Osteoblast (primary cell): ENCODE data around the gene ZFHX3. TPM values are rescaled to one million over a fixed set of nuclear protein-coding genes. Genes with fewer than 3 reads are reported as not detected.
A peak's percentile ranks its signal among the peaks of the same experiment; 100 is the strongest.

Experiments
- DNase-seq: peaks from one replicate; pipeline ENCODE4 v3.0.0; 2011; ENCODE audit warnings: low spot score, mixed read lengths; ENCODE audit not compliant: insufficient read length; ENCODE audit errors: missing footprints
- H2AFZ ChIP-seq: 2 replicates; pipeline ENCODE4 v1.6.0; 2011; ENCODE audit warnings: mild to moderate bottlenecking, low read length
- H3K27ac ChIP-seq: 2 replicates; pipeline ENCODE4 v1.5.1; 2011; ENCODE audit warnings: mild to moderate bottlenecking, low read depth, low read length, moderate library complexity
- H3K27me3 ChIP-seq: 2 replicates; pipeline ENCODE4 v1.6.0; 2012; ENCODE audit warnings: mild to moderate bottlenecking, control low read depth, inconsistent platforms, low read length, moderate library complexity; ENCODE audit not compliant: insufficient read depth
- H3K36me3 ChIP-seq: 2 replicates; pipeline ENCODE4 v1.5.1; 2011; ENCODE audit warnings: mild to moderate bottlenecking, low read length, control low read depth, moderate library complexity; ENCODE audit not compliant: insufficient read depth
- H3K4me1 ChIP-seq: 2 replicates; pipeline ENCODE4 v1.5.1; 2011; ENCODE audit warnings: mild to moderate bottlenecking, low read length, control low read depth, moderate library complexity; ENCODE audit not compliant: insufficient read depth
- H3K4me2 ChIP-seq: 2 replicates; pipeline ENCODE4 v1.6.0; 2011; ENCODE audit warnings: mild to moderate bottlenecking, low read length; ENCODE audit not compliant: insufficient read depth
- H3K4me3 ChIP-seq: fragments of 200-600 bp; sonication (generic); 3 replicates; pipeline ENCODE4 v1.5.1; 2012; ENCODE audit warnings: mild to moderate bottlenecking, low read length, inconsistent platforms; ENCODE audit not compliant: insufficient read depth
- H3K79me2 ChIP-seq: 2 replicates; pipeline ENCODE4 v1.6.0; 2012; ENCODE audit warnings: mild to moderate bottlenecking, low read length, control low read depth, inconsistent platforms; ENCODE audit not compliant: insufficient read depth
- H3K9me3 ChIP-seq: 2 replicates; pipeline ENCODE4 v1.5.1; 2011; ENCODE audit warnings: low read depth, low read length, control low read depth
- H4K20me1 ChIP-seq: 2 replicates; pipeline ENCODE4 v1.6.0; 2012; ENCODE audit warnings: mild to moderate bottlenecking, low read length, control low read depth; ENCODE audit not compliant: insufficient read depth
- total RNA-seq: library from RNA; depleted of rRNA; stranded (reverse); fragments of >200 nt; gene quantifications from 2 replicates; pipeline ENCODE4 v1.2.3, GENCODE V29; 2012
- TF ChIP-seq, protein P1 (sequence below): IDR thresholded peaks from 2 replicates; pipeline ENCODE4 v1.5.1; 2011; ENCODE audit warnings: mild to moderate bottlenecking, low read depth, low read length, moderate library complexity; ENCODE audit errors: extremely low read depth

The ZFHX3 gene
- total RNA-seq, 1 donor: 14.5 TPM

DNA sequence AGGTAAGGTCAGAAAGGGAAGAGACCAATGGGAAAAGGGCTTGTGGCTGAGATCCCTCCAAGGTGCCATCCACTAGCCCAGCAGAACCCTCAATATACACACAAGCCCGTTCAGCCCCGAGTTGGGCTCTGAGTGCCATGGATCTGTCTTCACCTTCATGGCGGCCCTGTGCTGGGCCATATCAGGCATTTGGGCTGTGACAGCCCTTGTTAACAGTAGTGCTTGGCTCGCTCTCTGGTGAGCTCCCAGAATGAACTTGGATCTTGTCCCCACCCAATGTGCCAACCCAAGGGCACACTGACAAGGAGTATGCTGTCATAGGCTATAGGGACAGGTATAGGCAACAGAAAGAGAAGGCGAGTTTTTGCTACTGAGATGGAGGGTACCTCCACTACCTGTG, 182.7 kb downstream of the ZFHX3 start:
- Histone ChIP-seq H3K4me1 (peaks cover under 1% of the 10 kb centered on the region), H3K27ac (no peak overlapping the region), H3K4me3 (no peak overlapping the region), H3K36me3 (peaks cover 14% of the 10 kb centered on the region), H3K79me2 (peaks cover 21% of the 10 kb centered on the region), H3K27me3 (no peaks in the 10 kb centered on the region), H4K20me1 (peaks cover 13% of the 10 kb centered on the region), H2AFZ (no peak overlapping the region), H3K4me2 (no peak overlapping the region), H3K9me3 (no peaks in the 10 kb centered on the region)
- DNase-seq: no peak
- TF ChIP-seq, protein P1, sequence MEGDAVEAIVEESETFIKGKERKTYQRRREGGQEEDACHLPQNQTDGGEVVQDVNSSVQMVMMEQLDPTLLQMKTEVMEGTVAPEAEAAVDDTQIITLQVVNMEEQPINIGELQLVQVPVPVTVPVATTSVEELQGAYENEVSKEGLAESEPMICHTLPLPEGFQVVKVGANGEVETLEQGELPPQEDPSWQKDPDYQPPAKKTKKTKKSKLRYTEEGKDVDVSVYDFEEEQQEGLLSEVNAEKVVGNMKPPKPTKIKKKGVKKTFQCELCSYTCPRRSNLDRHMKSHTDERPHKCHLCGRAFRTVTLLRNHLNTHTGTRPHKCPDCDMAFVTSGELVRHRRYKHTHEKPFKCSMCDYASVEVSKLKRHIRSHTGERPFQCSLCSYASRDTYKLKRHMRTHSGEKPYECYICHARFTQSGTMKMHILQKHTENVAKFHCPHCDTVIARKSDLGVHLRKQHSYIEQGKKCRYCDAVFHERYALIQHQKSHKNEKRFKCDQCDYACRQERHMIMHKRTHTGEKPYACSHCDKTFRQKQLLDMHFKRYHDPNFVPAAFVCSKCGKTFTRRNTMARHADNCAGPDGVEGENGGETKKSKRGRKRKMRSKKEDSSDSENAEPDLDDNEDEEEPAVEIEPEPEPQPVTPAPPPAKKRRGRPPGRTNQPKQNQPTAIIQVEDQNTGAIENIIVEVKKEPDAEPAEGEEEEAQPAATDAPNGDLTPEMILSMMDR: no peak

DNA sequence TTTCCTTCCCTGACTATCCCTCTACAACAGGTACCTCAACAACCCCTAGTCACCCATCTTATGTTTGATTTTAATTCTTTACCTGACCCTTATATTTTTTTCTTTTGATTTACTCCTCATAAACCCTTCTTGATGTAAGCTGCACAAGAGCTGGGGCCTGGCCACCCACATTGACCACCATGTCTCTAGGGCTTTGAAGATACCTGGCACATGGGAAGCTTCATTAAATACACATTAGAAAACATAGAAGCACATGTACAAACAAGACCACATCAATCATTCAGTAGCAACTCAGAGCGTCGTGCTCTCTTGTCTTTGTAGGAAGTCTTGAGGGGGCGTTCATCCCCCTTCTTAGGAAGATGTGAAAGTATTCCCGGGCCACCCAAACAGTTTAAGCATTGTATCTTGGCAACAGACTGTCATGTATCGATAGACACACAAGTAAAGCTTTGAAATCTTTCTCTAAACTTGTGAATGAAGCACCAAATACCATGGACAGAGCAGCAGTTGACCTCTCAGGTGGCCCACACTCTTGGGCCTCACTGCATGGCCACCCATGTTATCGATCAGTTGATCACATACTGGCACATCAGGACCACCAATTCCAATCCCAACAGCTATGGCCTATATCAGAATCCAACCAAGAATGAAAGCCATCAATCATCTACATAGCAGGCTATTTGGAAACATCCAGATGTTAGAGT, 183.6 kb downstream of the ZFHX3 start:
- Histone ChIP-seq H4K20me1 (peaks cover 9% of the 10 kb centered on the region), H3K4me1 (peaks cover 10% of the 10 kb centered on the region), H3K27ac (no peak overlapping the region), H2AFZ (no peak overlapping the region), H3K9me3 (no peaks in the 10 kb centered on the region), H3K36me3 (peaks cover 14% of the 10 kb centered on the region), H3K4me2 (no peak overlapping the region), H3K79me2 (peaks cover 25% of the 10 kb centered on the region), H3K4me3 (no peak overlapping the region), H3K27me3 (no peaks in the 10 kb centered on the region)
- no peak for DNase-seq
- TF ChIP-seq, protein P1: no peak

DNA sequence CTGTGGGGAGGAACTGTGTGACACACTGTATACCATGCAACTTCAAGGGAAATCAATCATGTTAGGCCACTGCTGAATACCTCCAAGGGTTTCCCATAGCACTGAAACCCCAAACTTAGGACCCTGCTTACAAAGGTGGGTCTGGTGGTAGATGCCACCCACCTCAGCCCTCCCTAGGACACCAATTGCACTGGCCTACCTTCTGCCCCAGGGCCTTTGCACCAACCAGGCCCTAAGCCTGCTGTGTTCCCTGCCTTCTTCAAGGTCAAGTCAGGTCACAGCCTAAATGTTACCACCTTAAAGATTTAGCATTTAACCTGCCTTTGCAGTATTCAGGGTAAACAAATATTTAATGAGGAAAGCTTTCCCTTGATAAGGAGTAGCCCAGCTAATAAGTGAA, 185.8 kb downstream of the ZFHX3 start:
- Histone ChIP-seq H3K79me2 (peaks cover 28% of the 10 kb centered on the region), H3K36me3 (peaks cover 6% of the 10 kb centered on the region), H3K27me3 (no peaks in the 10 kb centered on the region), H4K20me1 (peaks cover 3% of the 10 kb centered on the region), H3K27ac (no peak overlapping the region), H3K4me1 (peaks cover 26% of the 10 kb centered on the region), H3K4me3 (no peak overlapping the region), H3K9me3 (no peaks in the 10 kb centered on the region), H3K4me2 (no peak overlapping the region), H2AFZ (no peak overlapping the region)
- no peak for DNase-seq
- TF ChIP-seq, protein P1: no peak

DNA sequence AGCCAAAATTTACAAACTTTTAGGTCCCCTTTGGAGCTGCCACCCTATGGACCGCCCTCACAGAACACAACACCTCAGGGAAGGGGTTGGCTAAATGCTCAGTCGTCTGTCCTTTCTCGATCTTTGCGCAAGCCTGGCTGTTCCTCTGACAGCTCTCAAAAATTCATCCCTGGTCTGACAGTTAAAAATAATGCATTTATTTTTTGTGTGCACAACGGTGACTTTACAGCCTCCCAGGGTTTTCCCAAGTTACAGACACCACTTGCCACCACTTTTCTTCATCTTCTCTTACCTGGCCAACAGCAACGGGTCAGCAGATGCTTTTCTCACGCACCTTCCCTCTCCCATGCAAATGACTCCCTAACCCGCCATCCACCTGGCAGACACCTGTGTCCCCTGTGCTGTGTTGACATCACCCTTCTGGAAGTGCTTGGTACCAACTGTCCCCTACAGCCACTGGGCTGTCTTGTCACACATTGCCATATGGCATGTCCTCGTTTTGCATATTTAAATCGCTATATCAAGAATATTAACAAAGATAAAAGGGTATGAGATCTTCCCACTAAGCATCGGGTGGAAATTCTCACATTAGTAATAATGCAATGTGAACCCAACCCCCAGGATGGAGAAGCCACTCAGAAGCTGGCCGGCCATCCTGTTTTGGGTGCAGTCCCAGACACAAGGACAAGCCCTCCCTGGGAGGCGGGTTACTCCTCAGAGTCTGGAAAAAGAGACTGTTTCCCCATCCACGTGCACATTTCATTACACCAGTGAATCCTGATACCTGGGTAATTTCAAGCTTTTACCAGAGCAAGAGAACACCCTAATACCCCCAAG, 187.0 kb downstream of the ZFHX3 start:
- H3K79me2 ChIP-seq: peaks cover 38% of the 10 kb centered on the region
- no peak for DNase-seq
- H4K20me1 ChIP-seq: no peaks in the 10 kb centered on the region
- TF ChIP-seq, protein P1: no peak
- H3K36me3 ChIP-seq: peaks cover 6% of the 10 kb centered on the region
- no peak overlapping the region for H2AFZ ChIP-seq
- no peak overlapping the region for H3K4me3 ChIP-seq
- H3K27me3 ChIP-seq: no peaks in the 10 kb centered on the region
- H3K9me3 ChIP-seq: no peaks in the 10 kb centered on the region
- H3K4me2 ChIP-seq: no peak overlapping the region
- peak overlapping the region; percentile 94 for H3K27ac ChIP-seq
- peaks cover 26% of the 10 kb centered on the region for H3K4me1 ChIP-seq
